GM21528 (cell line): ENCODE data around the gene MEGF6.

Experiments used
- ATAC-seq: cut with Tn5 transposase; IDR thresholded peaks from one replicate; pipeline ENCODE4 v1.9.1; 2021; ENCODE audit warnings: mild to moderate bottlenecking, moderate library complexity; ENCODE audit not compliant: unreplicated experiment, low FRiP score

The MEGF6 gene

DNA sequence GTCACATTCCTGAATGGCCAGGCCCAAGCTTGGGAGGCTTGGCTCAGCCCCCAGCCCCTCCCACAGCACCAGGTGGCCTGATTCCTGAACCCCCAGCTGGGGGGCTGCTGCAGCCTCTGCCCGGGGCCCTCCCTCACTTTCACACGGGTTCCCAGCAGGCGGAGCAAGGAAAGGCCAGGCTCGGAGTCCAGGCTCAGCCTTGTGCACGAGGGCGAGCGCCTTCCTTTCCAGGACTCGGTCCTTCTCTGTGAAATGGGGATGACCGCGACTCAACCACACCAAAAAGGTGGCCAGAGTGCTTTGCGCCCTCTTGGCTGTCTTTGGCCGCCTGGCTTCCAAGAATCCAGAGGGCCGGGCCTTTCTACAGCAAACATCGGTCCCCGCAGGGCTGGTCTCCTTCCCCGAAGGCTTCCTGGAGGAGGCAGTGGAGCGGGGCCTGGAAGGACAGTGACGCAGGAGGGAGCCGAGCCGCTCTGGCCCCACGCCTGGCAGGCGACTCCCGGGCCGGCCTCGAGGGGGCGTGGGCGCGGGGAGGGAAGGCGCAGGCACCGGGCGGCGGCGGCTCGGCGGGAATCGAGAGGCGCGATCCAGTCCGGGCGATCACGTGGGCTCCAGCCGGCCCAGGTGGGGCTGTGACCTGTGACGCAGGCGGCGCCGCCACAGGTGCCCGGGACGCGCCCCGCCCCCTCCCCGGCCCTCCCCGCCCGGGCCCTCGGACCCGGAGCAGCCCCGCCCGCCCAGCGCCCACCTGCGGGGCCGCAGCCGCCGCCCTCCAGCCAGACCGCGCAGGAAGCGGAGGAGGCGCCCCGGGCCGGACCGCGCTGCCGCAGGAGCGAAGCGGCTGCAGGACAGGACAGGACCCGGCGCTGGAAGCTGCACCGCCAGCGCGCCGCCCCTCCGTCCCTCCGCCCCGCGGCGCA lies 157.2 kb downstream of the MEGF6 start, which contains the start of gene ARHGEF16:
Gene ARHGEF16 (plus strand): TSS at position 775 of the 920 bp plus-strand sequence. CDS start 8,420 bp downstream, outside the sequence.
- ATAC-seq: no peak

DNA sequence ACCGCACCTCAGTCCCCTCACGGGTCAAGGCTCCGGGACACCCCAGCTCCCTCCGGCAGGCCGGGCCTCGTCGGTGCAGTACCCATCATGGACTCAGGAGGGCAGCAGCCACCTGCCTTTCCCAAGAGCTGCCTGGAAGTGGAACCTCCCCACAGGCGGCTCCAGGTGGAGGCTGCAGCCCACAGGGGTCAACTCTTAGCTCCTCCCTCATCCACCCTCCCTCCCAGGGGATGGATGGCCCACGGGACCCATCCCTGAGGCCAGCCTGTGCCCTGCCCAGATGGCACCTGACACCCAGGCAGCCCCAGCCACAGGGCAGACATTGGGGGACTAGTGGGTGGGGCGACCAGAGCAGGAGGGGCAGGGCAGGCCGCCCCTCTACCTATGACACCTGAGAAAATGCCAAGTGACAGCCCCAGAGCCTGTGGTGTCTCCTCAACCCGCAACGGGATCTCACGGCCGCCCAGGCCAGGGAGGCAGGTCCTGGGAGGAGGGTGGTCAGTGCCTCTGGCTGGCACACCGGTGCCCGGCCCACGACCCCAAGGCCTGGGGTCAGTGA lies 158.0 kb downstream of the MEGF6 start:
- ATAC-seq: no peak

DNA sequence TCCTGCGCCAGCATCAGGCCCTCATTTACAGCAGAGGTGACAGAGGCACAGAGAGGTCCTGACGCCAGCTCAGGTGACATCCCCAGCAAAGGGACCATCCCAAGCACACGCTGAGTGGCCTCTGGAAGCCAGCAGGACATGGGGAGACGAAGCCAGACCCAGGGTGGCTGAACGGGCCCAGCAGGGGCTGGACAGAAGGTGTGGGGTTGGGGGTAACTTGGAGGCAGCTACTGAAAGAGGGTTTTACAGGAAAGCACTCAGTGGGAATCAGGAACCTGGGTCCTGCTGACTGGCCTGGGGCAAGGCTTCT lies 158.5 kb downstream of the MEGF6 start:
- ATAC-seq: no peak

DNA sequence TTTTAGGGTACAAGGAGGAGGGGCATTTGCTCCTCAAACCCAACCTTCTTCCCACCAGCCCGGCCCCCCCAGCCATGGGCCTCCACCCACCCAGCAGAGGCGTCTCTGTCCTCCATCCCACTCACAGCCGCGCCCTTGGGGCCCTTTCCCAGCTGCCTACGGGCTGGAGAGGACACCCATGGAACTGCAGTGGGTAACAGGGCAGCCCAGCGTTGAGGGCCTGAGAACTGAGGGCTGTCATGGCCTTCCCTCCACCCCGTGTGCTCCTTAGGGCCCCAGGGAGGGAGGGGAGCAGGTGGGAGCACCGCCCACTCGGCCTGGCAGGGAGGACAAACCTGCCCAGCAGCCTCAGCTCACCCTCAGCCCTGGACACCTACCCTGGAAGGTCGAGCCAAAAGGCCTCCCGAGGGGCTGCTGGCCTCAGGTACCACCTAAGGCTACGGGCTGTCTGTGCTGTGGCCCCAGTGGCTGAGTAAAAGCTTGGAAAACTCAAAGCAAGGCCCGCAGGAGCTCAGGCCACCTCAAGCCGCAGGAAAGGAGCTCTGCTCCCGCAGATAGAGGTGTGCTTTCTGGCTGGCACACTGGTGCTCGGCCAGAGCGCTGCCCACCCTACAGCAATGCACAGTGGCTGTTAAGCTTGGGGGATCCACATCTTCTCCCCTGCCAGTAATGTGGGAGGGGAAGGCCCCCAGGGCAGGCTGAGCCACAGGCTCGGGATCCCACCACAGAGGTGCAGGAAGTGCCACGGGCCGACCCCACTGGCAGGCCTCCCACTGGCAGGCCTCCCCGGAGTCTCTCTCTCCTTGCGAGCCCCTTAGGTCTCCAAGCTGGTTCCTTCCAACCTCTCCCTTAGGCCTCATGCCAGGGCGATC lies 159.1 kb downstream of the MEGF6 start:
- no peak for ATAC-seq

DNA sequence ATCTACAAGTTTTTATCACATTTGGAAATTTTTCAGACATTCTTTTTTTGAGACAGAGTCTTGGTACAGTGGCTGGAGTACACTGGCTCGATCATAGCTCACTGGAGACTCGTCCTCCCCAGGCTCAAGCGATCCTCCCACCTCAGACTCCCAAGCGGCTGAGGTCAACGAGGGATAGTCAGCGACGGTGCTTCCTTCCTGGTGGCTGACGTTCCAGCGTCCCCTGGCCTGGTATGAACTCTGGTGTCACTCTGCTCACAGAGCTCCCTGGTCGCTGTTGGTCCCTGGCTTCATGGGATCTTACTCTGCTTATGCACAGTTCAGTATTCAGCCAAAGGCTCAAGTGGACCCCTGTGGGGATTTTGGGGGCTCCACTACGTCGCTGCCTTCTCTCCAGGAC lies 160.3 kb downstream of the MEGF6 start:
- ATAC-seq: no peak

DNA sequence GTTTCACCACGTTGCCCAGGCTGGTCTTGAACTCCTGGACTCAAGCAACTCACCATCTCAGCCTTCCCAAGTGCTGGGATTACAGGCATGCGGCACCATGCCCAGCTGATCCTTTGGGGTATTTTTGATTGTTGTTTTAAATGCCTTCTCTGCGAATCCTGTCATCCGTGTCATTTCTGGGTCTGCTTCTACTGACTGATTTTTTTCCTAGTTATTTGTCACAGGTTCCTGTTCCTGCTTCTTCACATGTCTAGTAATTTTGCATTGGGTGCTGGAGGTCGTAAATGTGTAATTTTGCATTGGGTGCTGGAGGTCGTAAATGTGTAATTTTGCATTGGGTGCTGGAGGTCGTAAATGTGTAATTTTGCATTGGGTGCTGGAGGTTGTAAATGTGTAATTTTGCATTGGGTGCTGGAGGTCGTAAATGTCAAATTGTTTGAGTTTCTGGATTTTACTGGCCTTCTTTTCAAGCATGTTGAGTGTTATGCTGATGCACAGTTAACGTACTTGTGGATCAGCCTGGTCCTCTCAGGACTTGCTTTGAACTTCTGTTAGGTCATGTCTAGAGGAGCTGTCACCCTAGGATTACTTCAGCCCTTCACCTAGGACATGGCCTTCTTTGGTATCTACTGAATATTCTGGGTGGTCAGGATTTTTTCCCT lies 161.0 kb downstream of the MEGF6 start:
- no peak for ATAC-seq

DNA sequence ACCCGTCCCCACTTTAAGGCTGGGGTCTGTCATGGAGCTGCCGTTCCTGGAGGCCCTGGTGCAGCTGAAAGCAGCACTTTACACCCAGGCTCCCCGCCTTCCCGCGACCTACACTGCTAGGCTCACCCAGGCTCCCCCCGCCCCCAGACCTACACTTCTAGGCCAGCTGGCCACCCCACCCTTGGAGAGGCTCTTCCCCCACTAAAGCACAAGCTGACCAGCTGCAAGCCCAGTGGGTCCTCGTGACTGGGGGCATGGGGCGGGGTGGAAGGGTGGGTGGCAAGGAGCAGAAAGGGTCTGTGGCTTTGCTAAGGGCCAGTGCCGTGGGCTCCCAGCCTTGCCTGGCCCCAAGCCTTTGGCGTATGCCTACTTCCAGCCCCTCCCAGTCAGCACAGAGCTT lies 166.6 kb downstream of the MEGF6 start:
- ATAC-seq: no peak

DNA sequence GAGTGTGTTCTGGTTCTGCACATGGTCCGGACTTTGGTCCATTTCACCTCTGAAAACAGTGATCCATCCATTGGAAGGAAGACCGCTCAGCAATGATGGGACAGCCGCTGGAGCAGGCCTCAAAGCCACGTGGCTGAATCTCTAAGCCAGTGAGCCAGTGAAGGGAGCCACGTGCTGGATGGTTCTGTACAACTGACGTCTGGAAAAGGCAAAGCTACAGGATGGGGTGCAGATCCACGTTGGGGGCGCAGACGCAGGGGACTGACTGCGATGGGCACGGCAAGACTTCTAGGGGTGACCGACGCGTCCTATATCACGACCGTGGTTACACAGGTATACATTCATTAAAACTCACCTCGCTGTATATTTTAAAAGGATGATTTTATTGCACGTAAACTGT lies 167.0 kb downstream of the MEGF6 start:
- no peak for ATAC-seq

DNA sequence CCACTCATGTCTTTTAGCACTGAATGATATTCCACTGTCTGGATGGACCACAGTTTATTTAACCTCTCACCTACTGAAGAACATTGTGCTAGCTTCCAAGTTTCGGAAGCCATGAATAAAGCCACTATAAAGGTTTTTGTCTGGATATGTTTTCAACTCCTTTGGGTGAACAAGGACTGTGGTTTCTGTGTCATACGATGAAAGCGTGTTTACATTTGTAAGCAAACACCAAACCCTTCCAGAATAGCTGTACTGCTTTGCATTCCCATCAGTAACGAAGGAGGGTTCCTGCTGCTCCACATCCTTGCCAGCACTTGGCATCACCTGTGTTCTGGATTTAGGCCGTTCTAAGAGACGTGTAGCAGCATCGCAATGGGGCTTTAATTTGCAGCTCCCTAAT lies 167.5 kb downstream of the MEGF6 start:
- no peak for ATAC-seq

DNA sequence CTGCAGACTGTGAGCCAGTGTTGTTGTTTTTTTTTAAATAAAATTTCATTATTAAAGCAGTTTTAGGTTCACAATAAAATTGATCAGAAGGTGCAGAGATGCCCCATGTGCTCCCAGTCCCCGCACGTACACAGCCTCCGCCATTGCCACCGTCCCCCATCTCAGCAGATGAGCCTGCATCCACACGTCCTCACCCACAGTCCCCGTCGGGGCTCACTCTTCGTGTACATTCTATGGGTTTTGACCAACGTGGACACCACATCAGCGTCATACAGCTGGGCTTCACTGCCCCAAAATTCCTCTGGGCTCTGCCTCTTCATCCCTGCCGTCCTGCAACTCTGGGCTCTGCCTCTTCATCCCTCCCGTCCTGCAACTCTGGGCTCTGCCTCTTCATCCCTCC lies 168.4 kb downstream of the MEGF6 start:
- ATAC-seq: no peak

DNA sequence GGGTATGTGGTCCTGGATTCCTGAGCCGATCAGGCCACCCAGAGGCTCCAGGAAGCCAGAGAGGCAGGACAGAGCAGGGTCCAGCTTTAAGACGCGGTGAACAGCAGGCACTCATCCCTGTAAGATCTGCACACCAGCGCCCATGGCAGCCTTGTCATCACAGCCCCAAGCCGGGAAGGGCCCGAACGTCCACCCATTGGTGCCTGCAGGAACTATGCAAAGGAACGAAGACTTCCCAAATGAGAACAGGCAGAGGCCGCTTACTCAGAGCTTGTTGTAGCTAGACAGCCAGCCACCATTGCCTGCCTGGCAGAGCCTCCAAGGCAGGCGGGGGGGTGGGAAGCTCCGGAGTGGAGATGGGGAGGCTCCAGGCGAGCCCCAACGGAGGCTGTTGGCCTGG lies 169.0 kb downstream of the MEGF6 start:
- no peak for ATAC-seq

DNA sequence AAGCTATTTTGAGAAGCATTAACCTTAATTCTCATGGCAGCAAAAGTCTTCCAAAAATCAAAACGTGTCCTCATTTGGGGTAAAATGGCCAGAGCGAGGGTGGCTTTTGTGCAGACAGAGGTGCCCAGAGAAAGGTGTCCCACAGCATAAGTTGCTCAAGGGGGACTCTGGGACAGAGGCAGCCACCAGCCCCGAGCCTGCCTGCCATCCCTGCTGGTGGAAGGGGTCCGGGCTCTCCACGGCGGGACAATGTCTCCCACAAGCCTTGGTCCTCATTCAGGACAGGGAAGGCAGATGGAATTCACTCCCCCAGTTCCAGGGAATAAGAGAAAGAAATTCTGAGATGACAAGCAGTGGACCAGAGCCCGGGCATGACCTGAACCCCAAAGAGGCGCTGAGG lies 169.4 kb downstream of the MEGF6 start:
- no peak for ATAC-seq

DNA sequence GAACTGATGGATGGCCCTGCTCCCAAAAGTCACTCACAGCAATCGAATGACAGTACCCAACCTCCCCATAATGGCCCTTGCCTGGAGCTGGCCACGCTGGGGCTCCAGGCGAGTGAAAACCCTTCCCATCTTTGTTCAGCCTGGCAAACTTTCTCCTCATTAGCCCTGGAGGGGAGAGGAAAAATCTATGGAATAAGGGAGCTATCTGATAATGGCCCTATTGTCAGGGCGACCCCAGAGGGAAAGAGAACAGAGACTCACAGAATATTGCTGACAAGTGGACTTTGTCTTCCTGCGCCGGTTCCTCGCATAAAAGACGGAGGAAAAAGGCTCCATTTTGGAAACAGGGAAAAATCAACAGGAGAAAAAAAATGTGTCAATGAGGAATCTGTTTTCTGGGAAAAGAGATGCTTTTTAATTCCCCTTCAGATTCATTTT lies 169.9 kb downstream of the MEGF6 start:
- no peak for ATAC-seq

DNA sequence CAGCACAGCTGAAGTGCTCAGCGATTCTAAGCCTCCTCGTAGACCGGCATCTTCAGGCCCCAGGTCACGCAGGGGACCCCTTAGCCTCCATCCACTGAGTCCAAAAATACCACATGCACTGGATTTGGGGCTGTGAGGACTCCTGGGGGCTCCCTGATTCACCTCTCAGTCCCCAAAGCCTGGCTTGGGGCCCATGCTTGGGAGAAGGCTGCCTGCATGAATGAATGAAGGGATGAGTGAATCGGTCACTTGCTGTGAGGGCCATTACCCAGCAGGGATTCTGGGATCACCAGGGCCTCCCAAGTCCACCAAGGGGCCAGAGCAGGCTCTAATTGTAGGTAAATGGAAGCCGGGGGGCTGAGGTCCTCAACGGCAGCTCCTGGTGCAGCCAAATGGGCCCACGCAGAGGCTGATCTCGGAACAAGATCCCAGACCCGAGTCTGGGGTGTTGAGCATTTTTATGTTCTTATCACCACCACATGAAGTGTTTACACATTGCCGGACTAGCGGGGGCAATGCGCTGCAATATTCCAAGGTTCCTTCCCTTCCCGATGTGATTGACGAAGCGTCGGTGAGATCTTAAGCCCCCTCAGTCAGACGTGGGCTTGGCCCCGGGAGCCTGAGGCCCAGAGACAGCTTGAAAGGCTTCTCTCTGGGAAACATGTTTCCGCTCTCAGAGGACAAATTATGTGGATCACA lies 170.4 kb downstream of the MEGF6 start:
- no peak for ATAC-seq

DNA sequence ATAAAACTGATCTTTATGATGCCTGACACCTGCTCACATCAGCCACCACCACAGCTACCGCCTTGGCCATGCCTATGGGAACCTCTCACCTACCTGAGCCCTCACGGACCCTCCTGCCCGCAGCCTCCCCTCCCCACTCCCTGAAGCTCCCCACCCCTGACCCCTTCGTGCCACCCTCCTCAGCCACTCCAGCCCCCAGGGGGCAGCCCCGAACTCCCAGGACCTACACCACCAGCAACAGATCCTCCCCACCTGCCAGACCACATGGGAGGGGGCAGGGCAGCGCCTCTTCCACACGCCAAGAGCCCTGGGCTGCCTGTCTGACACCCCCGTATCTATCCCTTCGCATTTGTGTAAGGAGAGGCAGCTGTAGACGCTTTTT lies 171.0 kb downstream of the MEGF6 start:
- ATAC-seq: no peak
